Effector memory CD4-positive, alpha-beta T cell (primary cell): ENCODE data around the gene PLAU.
A peak's percentile ranks its signal among the peaks of the same experiment; 100 is the strongest.
"Not testable (repeated sequence)": the region's sequence is repeated elsewhere in the genome, so short reads cannot be mapped to it uniquely, and the experiment has no call there.

ENCODE experiments used
- DNase-seq, 3 donors: peaks; one replicate each; pipeline ENCODE4 v3.0.0-alpha.2; 2020
- H3K27ac ChIP-seq: 2 replicates; pipeline ENCODE4 v1.7.0; 2013; ENCODE audit warnings: mild to moderate bottlenecking, low read length, moderate library complexity; ENCODE audit not compliant: insufficient read depth, poor library complexity, severe bottlenecking
- H3K27me3 ChIP-seq: replicated peaks from 2 replicates; pipeline ENCODE4 v1.7.0; 2013; ENCODE audit warnings: mild to moderate bottlenecking, low read length; ENCODE audit not compliant: insufficient read depth, control insufficient read depth, poor library complexity, severe bottlenecking
- H3K36me3 ChIP-seq: 2 replicates; pipeline ENCODE4 v1.7.0; 2013; ENCODE audit warnings: mild to moderate bottlenecking, low read length, moderate library complexity; ENCODE audit not compliant: control insufficient read depth, insufficient read depth
- H3K4me1 ChIP-seq: 2 replicates; pipeline ENCODE4 v1.7.0; 2013; ENCODE audit warnings: low read length, mild to moderate bottlenecking; ENCODE audit not compliant: control insufficient read depth, insufficient read depth, poor library complexity, severe bottlenecking
- H3K4me3 ChIP-seq: 2 replicates; pipeline ENCODE4 v1.7.0; 2013; ENCODE audit warnings: low read length, low read depth, mild to moderate bottlenecking; ENCODE audit not compliant: insufficient read depth, poor library complexity, severe bottlenecking
- H3K9me3 ChIP-seq: 2 replicates; pipeline ENCODE4 v1.7.0; 2013; ENCODE audit warnings: mild to moderate bottlenecking, low read length, moderate library complexity; ENCODE audit not compliant: control insufficient read depth

The PLAU gene

GRCh38 chr10:73919481-73919880 lies 8.5 kb downstream of the PLAU start:
- not testable (repeated sequence) for DNase-seq, H3K4me3 ChIP-seq, H3K27ac ChIP-seq, H3K27me3 ChIP-seq, H3K9me3 ChIP-seq, H3K36me3 ChIP-seq
- peaks cover 15% of the 10 kb centered on the region for H3K4me1 ChIP-seq

- H3K36me3 ChIP-seq: no peaks in the 10 kb centered on the region
- H3K27me3 ChIP-seq: no peaks in the 10 kb centered on the region
- H3K27ac ChIP-seq: no peak overlapping the region
- no peaks in the 10 kb centered on the region for H3K9me3 ChIP-seq
- H3K4me1 ChIP-seq: peaks cover 15% of the 10 kb centered on the region
- no peak overlapping the region for H3K4me3 ChIP-seq
- no peak for DNase-seq
Measured at GRCh38 chr10:73920089-73920488, 9.2 kb downstream of the PLAU start.

- Histone ChIP-seq H3K36me3 (no peaks in the 10 kb centered on the region), H3K9me3 (no peaks in the 10 kb centered on the region), H3K4me1 (peaks cover 15% of the 10 kb centered on the region), H3K27ac (no peak overlapping the region), H3K27me3 (no peaks in the 10 kb centered on the region), H3K4me3 (peak overlapping the region; percentile 24)
- no peak for DNase-seq
Measured at GRCh38 chr10:73922007-73922863, 11.3 kb downstream of the PLAU start.

GRCh38 chr10:73922864-73923133 lies 11.9 kb downstream of the PLAU start:
- Histone ChIP-seq H3K4me1 (peaks cover 15% of the 10 kb centered on the region), H3K4me3 (no peak overlapping the region), H3K27me3 (no peaks in the 10 kb centered on the region), H3K27ac (no peak overlapping the region), H3K9me3 (no peaks in the 10 kb centered on the region), H3K36me3 (no peaks in the 10 kb centered on the region)
- DNase-seq: no peak

GRCh38 chr10:73923935-73924598 lies 13.1 kb downstream of the PLAU start:
- Histone ChIP-seq H3K36me3 (no peaks in the 10 kb centered on the region), H3K4me3 (no peak overlapping the region), H3K27ac (no peak overlapping the region), H3K4me1 (peaks cover 15% of the 10 kb centered on the region), H3K27me3 (no peaks in the 10 kb centered on the region), H3K9me3 (no peaks in the 10 kb centered on the region)
- no peak for DNase-seq

- peaks cover 15% of the 10 kb centered on the region for H3K4me1 ChIP-seq
- H3K27me3 ChIP-seq: no peaks in the 10 kb centered on the region
- H3K36me3 ChIP-seq: no peaks in the 10 kb centered on the region
- no peak overlapping the region for H3K27ac ChIP-seq
- no peak overlapping the region for H3K4me3 ChIP-seq
- H3K9me3 ChIP-seq: no peaks in the 10 kb centered on the region
- DNase-seq: no peak
Measured at GRCh38 chr10:73924935-73925334, 14.0 kb downstream of the PLAU start.

GRCh38 chr10:73925539-73925938 lies 14.6 kb downstream of the PLAU start:
- Histone ChIP-seq H3K4me3 (no peak overlapping the region), H3K27me3 (no peaks in the 10 kb centered on the region), H3K27ac (no peak overlapping the region), H3K4me1 (peaks cover 15% of the 10 kb centered on the region), H3K36me3 (no peaks in the 10 kb centered on the region), H3K9me3 (no peaks in the 10 kb centered on the region)
- no peak for DNase-seq

GRCh38 chr10:73926152-73926764 lies 15.3 kb downstream of the PLAU start:
- H3K4me1 ChIP-seq: peaks cover 15% of the 10 kb centered on the region
- DNase-seq: no peak
- no peaks in the 10 kb centered on the region for H3K36me3 ChIP-seq
- no peak overlapping the region for H3K27ac ChIP-seq
- no peaks in the 10 kb centered on the region for H3K27me3 ChIP-seq
- H3K4me3 ChIP-seq: no peak overlapping the region
- H3K9me3 ChIP-seq: no peaks in the 10 kb centered on the region

GRCh38 chr10:73930630-73931327 lies 19.8 kb downstream of the PLAU start:
- H3K4me1 ChIP-seq, H3K27ac ChIP-seq, DNase-seq, H3K36me3 ChIP-seq, H3K9me3 ChIP-seq, H3K4me3 ChIP-seq, H3K27me3 ChIP-seq: not testable (repeated sequence)
